ENCODE results near the gene GALNT3.

DNA sequence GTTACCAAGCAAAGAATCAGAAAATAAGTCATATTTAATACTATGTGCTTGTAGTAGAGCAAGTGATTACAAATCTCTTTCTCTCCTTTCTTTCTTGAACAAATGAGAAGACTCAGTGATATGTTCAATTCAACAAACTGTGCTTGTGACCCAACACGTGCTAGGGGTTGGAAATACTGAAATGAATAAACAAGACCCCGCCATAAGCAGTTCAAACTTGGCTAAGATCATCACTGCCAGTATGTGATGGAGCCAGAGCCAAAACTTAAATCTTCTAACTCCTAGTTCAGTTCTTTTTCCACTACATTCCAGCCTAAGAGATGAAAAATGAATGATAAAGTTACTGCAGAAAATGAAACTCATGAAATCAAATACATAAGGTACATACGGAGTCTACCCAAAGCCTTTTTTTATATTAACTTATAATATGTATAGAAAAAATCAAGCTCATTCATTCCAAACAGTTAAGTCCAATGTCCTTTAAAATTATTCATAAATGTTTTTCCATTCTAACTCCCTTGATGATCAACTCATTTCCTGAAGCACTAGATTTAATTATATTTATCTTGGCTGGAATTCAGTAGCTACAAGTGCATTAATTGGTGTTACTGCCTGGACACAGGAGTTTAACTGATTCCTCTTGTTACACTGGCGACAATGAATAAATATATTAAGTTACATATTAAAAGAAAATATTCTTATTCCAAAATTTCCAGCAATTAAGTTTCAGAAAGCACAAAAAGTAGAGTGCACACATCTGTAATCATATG lies 36.0 kb downstream of the GALNT3 start:
- TF ChIP-seq, protein P1, sequence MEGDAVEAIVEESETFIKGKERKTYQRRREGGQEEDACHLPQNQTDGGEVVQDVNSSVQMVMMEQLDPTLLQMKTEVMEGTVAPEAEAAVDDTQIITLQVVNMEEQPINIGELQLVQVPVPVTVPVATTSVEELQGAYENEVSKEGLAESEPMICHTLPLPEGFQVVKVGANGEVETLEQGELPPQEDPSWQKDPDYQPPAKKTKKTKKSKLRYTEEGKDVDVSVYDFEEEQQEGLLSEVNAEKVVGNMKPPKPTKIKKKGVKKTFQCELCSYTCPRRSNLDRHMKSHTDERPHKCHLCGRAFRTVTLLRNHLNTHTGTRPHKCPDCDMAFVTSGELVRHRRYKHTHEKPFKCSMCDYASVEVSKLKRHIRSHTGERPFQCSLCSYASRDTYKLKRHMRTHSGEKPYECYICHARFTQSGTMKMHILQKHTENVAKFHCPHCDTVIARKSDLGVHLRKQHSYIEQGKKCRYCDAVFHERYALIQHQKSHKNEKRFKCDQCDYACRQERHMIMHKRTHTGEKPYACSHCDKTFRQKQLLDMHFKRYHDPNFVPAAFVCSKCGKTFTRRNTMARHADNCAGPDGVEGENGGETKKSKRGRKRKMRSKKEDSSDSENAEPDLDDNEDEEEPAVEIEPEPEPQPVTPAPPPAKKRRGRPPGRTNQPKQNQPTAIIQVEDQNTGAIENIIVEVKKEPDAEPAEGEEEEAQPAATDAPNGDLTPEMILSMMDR (IDR thresholded peaks at IDR 0.05 in 4 of 5, conservative IDR thresholded peaks at IDR 0.05 in 1 of 5): no peak
- no peak for TF ChIP-seq POLR2A (IDR thresholded peaks at IDR 0.05)
